Nephron (organoid): ENCODE data around the gene FBXO47.

ENCODE experiments used
- H3K27ac Mint-ChIP-seq, 3 experiments: 2 replicates each; pipeline ENCODE4 v1.8.0; 2020; ENCODE audit warnings: mixed read lengths in 3 of 3, mild to moderate bottlenecking in 2 of 3, moderate library complexity in 1 of 3
- H3K27me3 Mint-ChIP-seq: 2 replicates; pipeline ENCODE4 v1.8.0; 2021; ENCODE audit warnings: low read depth, mild to moderate bottlenecking, moderate library complexity, mixed read lengths
- H3K36me3 Mint-ChIP-seq: 2 replicates; pipeline ENCODE4 v1.8.0; 2020; ENCODE audit warnings: low read depth, mixed read lengths
- H3K4me1 Mint-ChIP-seq: 2 replicates; pipeline ENCODE4 v1.8.0; 2020; ENCODE audit warnings: mixed read lengths
- H3K4me3 Mint-ChIP-seq, 3 experiments: 2 replicates each; pipeline ENCODE4 v1.8.0; 2020; ENCODE audit warnings: mild to moderate bottlenecking in 3 of 3, mixed read lengths in 3 of 3, moderate library complexity in 2 of 3
- H3K9me3 Mint-ChIP-seq: 2 replicates; pipeline ENCODE4 v1.8.0; 2020; ENCODE audit warnings: mixed read lengths
- TF ChIP-seq, protein P1 (sequence below), 3 experiments: fragments of 200-600 bp; sonication (generic); IDR thresholded peaks; one replicate each; pipeline ENCODE4 v1.5.0; 2021; ENCODE audit warnings: antibody characterized with exemption in 3 of 3; ENCODE audit not compliant: unreplicated experiment in 3 of 3

FBXO47 gene

DNA sequence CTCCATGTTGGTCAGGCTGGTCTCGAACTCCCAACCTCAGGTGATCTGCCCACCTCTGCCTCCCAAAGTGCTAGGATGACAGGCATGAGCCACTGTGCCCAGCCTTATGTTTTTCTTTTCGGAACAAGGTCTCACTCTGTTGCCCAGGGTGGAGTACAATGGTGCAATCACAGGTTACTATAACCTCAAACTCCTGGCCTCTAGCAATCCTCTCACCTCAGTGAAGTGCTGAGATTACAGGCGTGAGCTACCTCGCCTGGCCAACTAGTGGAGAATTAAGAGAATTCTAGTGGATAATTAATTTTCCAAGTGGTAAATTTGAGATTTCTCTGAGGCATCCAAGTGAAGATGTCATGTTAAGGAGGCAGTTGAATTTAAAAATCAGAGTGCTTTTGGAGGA lies 2.9 kb upstream of the FBXO47 start:
- H3K4me3 Mint-ChIP-seq, result no peak overlapping the region
- TF ChIP-seq, protein P1, sequence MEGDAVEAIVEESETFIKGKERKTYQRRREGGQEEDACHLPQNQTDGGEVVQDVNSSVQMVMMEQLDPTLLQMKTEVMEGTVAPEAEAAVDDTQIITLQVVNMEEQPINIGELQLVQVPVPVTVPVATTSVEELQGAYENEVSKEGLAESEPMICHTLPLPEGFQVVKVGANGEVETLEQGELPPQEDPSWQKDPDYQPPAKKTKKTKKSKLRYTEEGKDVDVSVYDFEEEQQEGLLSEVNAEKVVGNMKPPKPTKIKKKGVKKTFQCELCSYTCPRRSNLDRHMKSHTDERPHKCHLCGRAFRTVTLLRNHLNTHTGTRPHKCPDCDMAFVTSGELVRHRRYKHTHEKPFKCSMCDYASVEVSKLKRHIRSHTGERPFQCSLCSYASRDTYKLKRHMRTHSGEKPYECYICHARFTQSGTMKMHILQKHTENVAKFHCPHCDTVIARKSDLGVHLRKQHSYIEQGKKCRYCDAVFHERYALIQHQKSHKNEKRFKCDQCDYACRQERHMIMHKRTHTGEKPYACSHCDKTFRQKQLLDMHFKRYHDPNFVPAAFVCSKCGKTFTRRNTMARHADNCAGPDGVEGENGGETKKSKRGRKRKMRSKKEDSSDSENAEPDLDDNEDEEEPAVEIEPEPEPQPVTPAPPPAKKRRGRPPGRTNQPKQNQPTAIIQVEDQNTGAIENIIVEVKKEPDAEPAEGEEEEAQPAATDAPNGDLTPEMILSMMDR (IDR thresholded peaks at IDR 0.05; ENCODE audit: unreplicated experiment in 3 of 3), result no peak
- no peak overlapping the region for H3K27ac Mint-ChIP-seq
- peaks cover 7% of the 10 kb centered on the region for H3K4me1 Mint-ChIP-seq
- H3K9me3 Mint-ChIP-seq, result no peaks in the 10 kb centered on the region
- H3K36me3 Mint-ChIP-seq, result no peaks in the 10 kb centered on the region
- no peaks in the 10 kb centered on the region for H3K27me3 Mint-ChIP-seq

DNA sequence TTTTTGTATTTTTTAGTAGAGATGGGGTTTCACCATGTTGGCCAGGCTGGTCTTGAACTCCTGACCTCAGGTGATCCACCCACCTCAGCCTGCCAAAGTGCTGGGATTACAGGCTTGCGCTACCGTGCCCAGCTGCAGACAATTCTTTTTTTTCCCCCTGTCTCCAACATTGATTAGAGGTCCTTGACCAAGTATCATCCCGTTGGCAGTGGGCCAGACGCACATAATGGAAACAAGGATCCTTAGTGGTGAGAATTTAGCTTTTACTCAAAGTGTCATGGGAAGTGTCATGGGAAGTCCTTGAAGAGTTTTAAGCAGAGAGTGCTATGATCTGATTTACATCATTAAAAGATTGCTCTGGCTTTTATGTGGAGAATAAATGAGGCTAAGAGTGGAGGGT lies 2.1 kb upstream of the FBXO47 start:
- no peaks in the 10 kb centered on the region for H3K27me3 Mint-ChIP-seq
- H3K4me1 Mint-ChIP-seq, result peaks cover 7% of the 10 kb centered on the region
- TF ChIP-seq, protein P1 (IDR thresholded peaks at IDR 0.05; ENCODE audit: unreplicated experiment in 3 of 3), result no peak
- H3K27ac Mint-ChIP-seq, result peak overlapping the region in 2 of 3 experiments; percentile 0 to 2
- H3K36me3 Mint-ChIP-seq, result no peaks in the 10 kb centered on the region
- H3K9me3 Mint-ChIP-seq, result no peaks in the 10 kb centered on the region
- no peak overlapping the region for H3K4me3 Mint-ChIP-seq

DNA sequence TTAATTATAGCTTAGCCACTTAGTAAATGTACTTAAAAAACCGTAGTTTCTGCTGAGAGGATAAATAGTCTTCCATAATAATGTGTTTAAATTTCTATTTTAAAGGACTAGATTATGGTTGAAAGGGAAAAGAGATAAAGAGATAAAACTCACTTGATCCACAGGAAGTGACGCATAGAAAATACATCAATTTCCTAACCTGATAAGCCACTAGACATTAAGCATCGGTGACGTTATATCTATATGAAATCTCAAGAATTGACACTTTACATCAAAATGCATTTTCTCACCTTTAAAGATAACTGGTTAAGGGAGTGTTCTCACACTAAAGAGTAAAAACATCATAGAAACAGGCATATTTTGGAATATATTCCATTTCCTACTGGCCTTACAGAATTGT lies 5.8 kb downstream of the FBXO47 start:
- Mint-ChIP-seq H3K4me3 (no peak overlapping the region), H3K36me3 (no peaks in the 10 kb centered on the region), H3K27me3 (peaks cover 4% of the 10 kb centered on the region), H3K27ac (no peak overlapping the region), H3K4me1 (peaks cover 10% of the 10 kb centered on the region), H3K9me3 (no peaks in the 10 kb centered on the region)
- TF ChIP-seq, protein P1 (IDR thresholded peaks at IDR 0.05; ENCODE audit: unreplicated experiment in 3 of 3), result no peak

DNA sequence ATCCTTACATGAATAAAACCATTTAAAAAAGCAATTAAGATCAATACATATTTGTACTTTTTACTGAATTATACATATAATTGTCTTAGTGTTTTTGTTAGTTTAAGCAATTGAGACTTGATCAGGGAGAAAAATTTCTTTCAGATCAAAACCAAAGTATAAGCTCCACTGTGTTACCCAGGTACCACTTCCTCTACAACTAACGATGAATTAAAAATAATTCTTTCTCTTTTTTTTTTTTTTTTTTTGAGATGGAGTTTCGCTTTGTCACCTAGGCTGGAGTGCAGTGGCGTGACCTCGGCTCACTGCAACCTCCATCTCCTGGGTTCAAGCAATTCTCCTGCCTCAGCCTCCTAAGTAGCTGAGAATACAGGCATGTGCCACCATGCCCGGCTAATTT lies 6.8 kb downstream of the FBXO47 start:
- TF ChIP-seq, protein P1 (IDR thresholded peaks at IDR 0.05; ENCODE audit: unreplicated experiment in 3 of 3), result no peak
- Mint-ChIP-seq H3K4me3 (no peak overlapping the region), H3K27ac (no peak overlapping the region), H3K4me1 (peaks cover 10% of the 10 kb centered on the region), H3K27me3 (peaks cover 4% of the 10 kb centered on the region), H3K36me3 (no peaks in the 10 kb centered on the region), H3K9me3 (no peaks in the 10 kb centered on the region)

DNA sequence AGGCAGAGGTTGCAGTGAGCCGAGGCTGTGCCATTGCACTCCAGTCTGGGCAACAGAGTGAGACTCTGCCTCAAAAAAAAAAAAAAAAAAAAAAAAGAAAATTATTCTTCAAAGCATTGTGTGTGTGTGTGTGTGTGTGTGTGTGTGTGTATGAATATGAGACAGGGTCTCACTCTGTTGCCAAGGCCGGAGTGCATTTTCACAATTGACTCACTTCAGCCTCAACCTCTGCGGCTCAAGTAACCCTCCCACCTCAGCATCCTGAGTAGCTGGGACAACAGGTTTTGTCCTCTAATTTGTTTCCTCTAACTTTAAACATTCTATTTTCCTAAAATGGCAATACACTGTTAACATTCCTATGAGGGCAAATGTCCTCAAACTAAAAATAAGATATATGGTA lies 7.7 kb downstream of the FBXO47 start:
- no peaks in the 10 kb centered on the region for H3K9me3 Mint-ChIP-seq

DNA sequence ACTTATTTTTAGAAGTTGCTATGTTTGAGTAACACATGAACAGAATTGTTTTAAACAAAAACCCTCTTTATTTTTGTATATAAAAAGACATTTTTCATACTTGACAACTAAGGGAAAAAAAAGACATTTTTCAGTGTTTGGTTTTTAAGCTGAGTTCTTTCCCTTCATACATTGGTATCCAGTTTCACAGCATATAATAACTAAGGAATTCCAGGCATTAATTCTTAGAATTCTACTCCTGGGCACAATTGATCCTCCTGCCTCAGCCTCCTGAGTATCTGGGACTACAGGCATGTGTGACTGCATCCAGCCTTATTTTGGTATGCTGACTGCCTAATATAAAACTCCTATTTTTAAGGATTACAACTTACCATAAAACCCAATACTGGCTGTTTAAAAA lies 8.4 kb downstream of the FBXO47 start:
- peak overlapping the region; percentile 35 to 93 (median 55) for H3K27ac Mint-ChIP-seq
- no peak overlapping the region for H3K4me3 Mint-ChIP-seq
- no peaks in the 10 kb centered on the region for H3K36me3 Mint-ChIP-seq
- peaks cover 10% of the 10 kb centered on the region for H3K4me1 Mint-ChIP-seq
- H3K9me3 Mint-ChIP-seq, result no peaks in the 10 kb centered on the region
- no peaks in the 10 kb centered on the region for H3K27me3 Mint-ChIP-seq
- TF ChIP-seq, protein P1 (IDR thresholded peaks at IDR 0.05; ENCODE audit: unreplicated experiment in 3 of 3), result no peak

More for the DNA sequence above, 7.7 kb downstream of the FBXO47 start:
- peaks cover 4% of the 10 kb centered on the region for H3K27me3 Mint-ChIP-seq
- H3K4me3 Mint-ChIP-seq, result no peak overlapping the region
- peaks cover 10% of the 10 kb centered on the region for H3K4me1 Mint-ChIP-seq
- TF ChIP-seq, protein P1 (IDR thresholded peaks at IDR 0.05; ENCODE audit: unreplicated experiment in 3 of 3), result no peak
- H3K36me3 Mint-ChIP-seq, result no peaks in the 10 kb centered on the region
- H3K27ac Mint-ChIP-seq, result no peak overlapping the region
